Neutrophil (primary cell): ENCODE data around the gene L3MBTL4.

ENCODE experiments used
- H3K27ac ChIP-seq: fragments of 200-600 bp; sonication (generic); 2 replicates; pipeline ENCODE4 v1.5.1; 2016; ENCODE audit warnings: mild to moderate bottlenecking, moderate library complexity
- H3K27me3 ChIP-seq: fragments of 200-600 bp; sonication (generic); 2 replicates; pipeline ENCODE4 v1.6.0; 2016; ENCODE audit warnings: mild to moderate bottlenecking
- H3K36me3 ChIP-seq: fragments of 200-600 bp; sonication (generic); 2 replicates; pipeline ENCODE4 v1.5.1; 2017
- H3K4me1 ChIP-seq, 2 experiments: fragments of 200-600 bp in 1 of 2; sonication (generic) in 1 of 2; 1 replicate in 1 of 2; 2 replicates in 1 of 2; pipeline versions ENCODE4 v1.5.1 to v1.6.1; 2013 to 2016; ENCODE audit warnings: low read depth in 1 of 2, low read length in 1 of 2, mild to moderate bottlenecking in 1 of 2, moderate library complexity in 1 of 2; ENCODE audit not compliant: control insufficient read depth in 1 of 2, insufficient read depth in 1 of 2
- H3K4me3 ChIP-seq, 2 experiments: fragments of 200-600 bp in 1 of 2; sonication (generic) in 1 of 2; 1 replicate in 1 of 2; 2 replicates in 1 of 2; pipeline ENCODE4 v1.5.1; 2013 to 2016; ENCODE audit warnings: low read depth in 1 of 2, low read length in 1 of 2, mild to moderate bottlenecking in 1 of 2, moderate library complexity in 1 of 2
- H3K9me3 ChIP-seq: fragments of 200-600 bp; sonication (generic); 2 replicates; pipeline ENCODE4 v1.5.1; 2016
- CTCF ChIP-seq: fragments of 200-600 bp; sonication (generic); IDR thresholded peaks from 2 replicates; pipeline ENCODE4 v1.5.1; 2016; ENCODE audit warnings: antibody characterized with exemption

L3MBTL4 gene

GRCh38 chr18:6374935-6375529, 39.7 kb downstream of the L3MBTL4 start:
- H3K9me3 ChIP-seq: no peaks in the 10 kb centered on the region
- no peak for TF ChIP-seq CTCF
- H3K27me3 ChIP-seq: no peaks in the 10 kb centered on the region
- no peak overlapping the region for H3K4me3 ChIP-seq
- no peaks in the 10 kb centered on the region for H3K36me3 ChIP-seq
- H3K27ac ChIP-seq: no peak overlapping the region
- H3K4me1 ChIP-seq: no peaks in the 10 kb centered on the region

- H3K36me3 ChIP-seq: no peaks in the 10 kb centered on the region
- no peak overlapping the region for H3K4me3 ChIP-seq
These were observed 40.4 kb downstream of the L3MBTL4 start for GRCh38 chr18:6374340-6374739.

GRCh38 chr18:6373187-6373586, 41.5 kb downstream of the L3MBTL4 start:
- Histone ChIP-seq H3K4me3 (no peak overlapping the region), H3K27me3 (no peaks in the 10 kb centered on the region), H3K4me1 (no peaks in the 10 kb centered on the region), H3K27ac (no peak overlapping the region), H3K9me3 (no peaks in the 10 kb centered on the region), H3K36me3 (no peaks in the 10 kb centered on the region)
- TF ChIP-seq CTCF: no peak

More at GRCh38 chr18:6374340-6374739, 40.4 kb downstream of the L3MBTL4 start:
- no peak for TF ChIP-seq CTCF
- Histone ChIP-seq H3K27me3 (no peaks in the 10 kb centered on the region), H3K4me1 (no peaks in the 10 kb centered on the region), H3K27ac (no peak overlapping the region), H3K9me3 (no peaks in the 10 kb centered on the region)

- no peak for TF ChIP-seq CTCF
- H3K27ac ChIP-seq: no peak overlapping the region
- H3K4me3 ChIP-seq: no peak overlapping the region
- no peaks in the 10 kb centered on the region for H3K36me3 ChIP-seq
- no peaks in the 10 kb centered on the region for H3K4me1 ChIP-seq
- no peaks in the 10 kb centered on the region for H3K27me3 ChIP-seq
- H3K9me3 ChIP-seq: no peaks in the 10 kb centered on the region
These were observed 43.6 kb downstream of the L3MBTL4 start for GRCh38 chr18:6370886-6371635.

- Histone ChIP-seq H3K4me3 (no peak overlapping the region), H3K36me3 (no peaks in the 10 kb centered on the region), H3K9me3 (no peaks in the 10 kb centered on the region), H3K27ac (no peak overlapping the region), H3K27me3 (no peaks in the 10 kb centered on the region), H3K4me1 (no peaks in the 10 kb centered on the region)
- TF ChIP-seq CTCF: no peak
These were observed 44.3 kb downstream of the L3MBTL4 start for GRCh38 chr18:6370410-6370809.
